ENCODE measurements around the gene ACBD6. TPM values are rescaled to one million over a fixed set of nuclear protein-coding genes. Genes with fewer than 3 reads are reported as not detected.
"Not testable (repeated sequence)": the region's sequence is repeated elsewhere in the genome, so short reads cannot be mapped to it uniquely, and the experiment has no call there.

The ACBD6 gene
- total and polyA plus RNA-seq, 2 experiments from 2014 or later: 36.3 to 45.8 TPM

DNA sequence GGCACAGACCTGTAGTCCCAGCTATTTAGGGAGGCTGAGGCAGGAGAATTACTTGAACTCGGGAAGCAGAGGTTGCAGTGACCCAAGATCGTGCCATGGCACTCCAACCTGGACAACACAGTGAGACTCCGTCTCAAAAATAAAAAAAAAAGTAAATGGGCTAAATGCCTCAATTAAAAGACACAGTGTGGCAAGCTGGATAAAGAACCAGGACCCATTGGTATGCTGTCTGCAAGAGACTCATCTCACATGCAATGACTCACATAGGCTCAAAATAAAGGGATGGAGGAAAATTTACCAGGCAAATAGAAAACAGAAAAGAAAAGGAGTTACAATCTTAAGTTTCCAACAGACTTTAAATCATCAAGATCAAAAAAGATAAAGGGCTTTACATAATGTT is 40.3 kb downstream of the ACBD6 start:
- Histone ChIP-seq H2AFZ (no peak overlapping the region), H3K79me2 (peaks cover 59% of the 10 kb centered on the region), H3K4me2 (no peak overlapping the region), H3K27ac (no peak overlapping the region), H3K4me3 (no peak overlapping the region), H3K27me3 (no peaks in the 10 kb centered on the region), H3K4me1 (ENCODE audit: insufficient read depth) (no peaks in the 10 kb centered on the region), H3K9me3 (ENCODE audit: low read depth) (peaks cover 13% of the 10 kb centered on the region), H3K36me3 (replicated peaks; ENCODE audit: insufficient read depth, low read depth) (no peaks in the 10 kb centered on the region), H4K20me1 (ENCODE audit: insufficient read depth, poor library complexity, severe bottlenecking) (no peaks in the 10 kb centered on the region), H3K9me2 (replicated peaks; ENCODE audit: insufficient read depth) (no peaks in the 10 kb centered on the region)
- 100% methylated on average over 3 of the region's 3 CpGs for WGBS (ENCODE audit: low lambda C conversion rate, missing lambda C conversion rate)
- DNase-seq (ENCODE audit: low spot score): no peak
- TF ChIP-seq EZH2phosphoT487 (IDR thresholded peaks at IDR 0.05; ENCODE audit: low read depth, severe bottlenecking, unreplicated experiment) (no peak), EZH2 (IDR thresholded peaks at IDR 0.05; ENCODE audit: borderline replicate concordance) (no peak)
- TF ChIP-seq, protein P1, sequence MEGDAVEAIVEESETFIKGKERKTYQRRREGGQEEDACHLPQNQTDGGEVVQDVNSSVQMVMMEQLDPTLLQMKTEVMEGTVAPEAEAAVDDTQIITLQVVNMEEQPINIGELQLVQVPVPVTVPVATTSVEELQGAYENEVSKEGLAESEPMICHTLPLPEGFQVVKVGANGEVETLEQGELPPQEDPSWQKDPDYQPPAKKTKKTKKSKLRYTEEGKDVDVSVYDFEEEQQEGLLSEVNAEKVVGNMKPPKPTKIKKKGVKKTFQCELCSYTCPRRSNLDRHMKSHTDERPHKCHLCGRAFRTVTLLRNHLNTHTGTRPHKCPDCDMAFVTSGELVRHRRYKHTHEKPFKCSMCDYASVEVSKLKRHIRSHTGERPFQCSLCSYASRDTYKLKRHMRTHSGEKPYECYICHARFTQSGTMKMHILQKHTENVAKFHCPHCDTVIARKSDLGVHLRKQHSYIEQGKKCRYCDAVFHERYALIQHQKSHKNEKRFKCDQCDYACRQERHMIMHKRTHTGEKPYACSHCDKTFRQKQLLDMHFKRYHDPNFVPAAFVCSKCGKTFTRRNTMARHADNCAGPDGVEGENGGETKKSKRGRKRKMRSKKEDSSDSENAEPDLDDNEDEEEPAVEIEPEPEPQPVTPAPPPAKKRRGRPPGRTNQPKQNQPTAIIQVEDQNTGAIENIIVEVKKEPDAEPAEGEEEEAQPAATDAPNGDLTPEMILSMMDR (IDR thresholded peaks at IDR 0.05; ENCODE audit: poor library complexity): no peak

DNA sequence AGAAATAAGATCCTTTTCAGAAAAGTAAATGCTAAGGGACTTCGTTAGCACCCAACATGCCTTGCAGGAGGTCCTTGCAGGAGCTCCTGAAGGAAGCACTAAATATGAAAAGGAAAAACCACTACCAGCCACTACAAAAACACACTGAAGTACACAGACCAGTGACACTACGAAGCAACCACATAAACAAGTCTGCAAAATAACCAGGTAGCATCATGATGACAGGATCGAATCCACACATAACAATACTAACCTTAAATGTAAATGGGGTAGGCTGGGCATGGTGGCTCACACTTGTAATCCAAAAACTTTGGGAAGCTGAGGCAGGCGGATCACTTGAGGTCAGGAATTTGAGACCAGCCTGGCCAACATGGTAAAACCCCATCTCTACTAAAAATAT is 40.7 kb downstream of the ACBD6 start:
- H3K27me3 ChIP-seq; H3K4me1 ChIP-seq (ENCODE audit: insufficient read depth); DNase-seq (ENCODE audit: low spot score); H3K27ac ChIP-seq; H3K36me3 ChIP-seq (replicated peaks; ENCODE audit: insufficient read depth, low read depth); H3K4me2 ChIP-seq; H3K4me3 ChIP-seq; H4K20me1 ChIP-seq (ENCODE audit: insufficient read depth, poor library complexity, severe bottlenecking); H2AFZ ChIP-seq; H3K9me2 ChIP-seq (replicated peaks; ENCODE audit: insufficient read depth): not testable (repeated sequence)
- WGBS (ENCODE audit: low lambda C conversion rate, missing lambda C conversion rate): over 99% methylated on average over 4 of the region's 4 CpGs
- Histone ChIP-seq H3K9me3 (ENCODE audit: low read depth) (peaks cover 13% of the 10 kb centered on the region), H3K79me2 (peaks cover 59% of the 10 kb centered on the region)

DNA sequence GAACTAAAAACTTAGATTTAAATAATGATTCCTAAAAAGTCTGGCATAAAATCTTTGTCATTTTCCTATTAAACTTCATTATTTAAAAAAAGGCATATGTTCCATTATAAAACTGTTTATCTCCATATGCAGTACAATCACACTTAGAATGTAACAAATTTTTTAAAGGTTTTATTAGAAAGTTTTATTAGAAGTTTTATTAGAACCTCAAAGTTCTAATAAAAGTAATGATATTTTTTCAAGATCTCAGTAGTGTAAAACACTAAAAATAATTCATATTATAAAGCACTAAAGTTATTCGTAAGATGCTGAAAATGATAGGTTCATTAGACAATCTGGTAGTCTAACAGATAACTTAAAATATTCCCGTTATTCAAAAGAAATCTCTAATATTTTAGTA is 43.6 kb downstream of the ACBD6 start:
- H3K27me3 ChIP-seq: no peaks in the 10 kb centered on the region
- no peaks in the 10 kb centered on the region for H3K4me1 ChIP-seq (ENCODE audit: insufficient read depth)
- peaks cover 39% of the 10 kb centered on the region for H3K79me2 ChIP-seq
- H4K20me1 ChIP-seq (ENCODE audit: insufficient read depth, poor library complexity, severe bottlenecking): no peaks in the 10 kb centered on the region
- no peak overlapping the region for H3K27ac ChIP-seq
- H3K36me3 ChIP-seq (replicated peaks; ENCODE audit: insufficient read depth, low read depth): no peaks in the 10 kb centered on the region
- no peak overlapping the region for H3K4me3 ChIP-seq
- H3K4me2 ChIP-seq: no peak overlapping the region
- WGBS (ENCODE audit: low lambda C conversion rate, missing lambda C conversion rate): 91% methylated on average over 2 of the region's 2 CpGs
- H3K9me3 ChIP-seq (ENCODE audit: low read depth): peaks cover 8% of the 10 kb centered on the region
- no peak for TF ChIP-seq EZH2phosphoT487 (IDR thresholded peaks at IDR 0.05; ENCODE audit: low read depth, severe bottlenecking, unreplicated experiment)
- TF ChIP-seq EZH2 (IDR thresholded peaks at IDR 0.05; ENCODE audit: borderline replicate concordance): no peak
- TF ChIP-seq, protein P1 (IDR thresholded peaks at IDR 0.05; ENCODE audit: poor library complexity): no peak
- H2AFZ ChIP-seq: no peak overlapping the region
- DNase-seq (ENCODE audit: low spot score): no peak
- H3K9me2 ChIP-seq (replicated peaks; ENCODE audit: insufficient read depth): no peaks in the 10 kb centered on the region

DNA sequence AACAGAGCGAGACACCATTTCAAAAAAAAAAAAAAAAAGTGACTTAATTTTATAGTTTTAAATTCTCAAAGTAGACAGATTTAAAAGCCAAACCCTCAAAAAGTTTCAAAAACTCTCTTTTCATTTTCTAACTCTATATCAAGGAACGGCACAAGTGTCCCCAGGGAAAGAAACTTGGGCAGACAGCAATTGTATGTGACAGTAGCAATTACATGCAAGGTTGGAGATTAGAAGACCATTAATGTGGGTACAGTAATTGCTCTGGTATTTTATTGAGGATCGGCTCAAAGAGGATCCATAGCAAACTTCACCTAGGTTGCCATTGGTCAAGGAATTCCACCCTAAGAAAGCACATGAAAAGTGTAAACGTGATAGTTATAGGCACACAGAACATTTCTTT is 46.2 kb downstream of the ACBD6 start:
- H3K27me3 ChIP-seq: no peaks in the 10 kb centered on the region
- no peak overlapping the region for H2AFZ ChIP-seq
- WGBS (ENCODE audit: low lambda C conversion rate, missing lambda C conversion rate): 87% methylated on average over 4 of the region's 4 CpGs
- no peak overlapping the region for H3K4me3 ChIP-seq
- H3K4me2 ChIP-seq: no peak overlapping the region
- H3K79me2 ChIP-seq: peaks cover 16% of the 10 kb centered on the region
- H3K9me3 ChIP-seq (ENCODE audit: low read depth): peaks cover 4% of the 10 kb centered on the region
- TF ChIP-seq EZH2 (IDR thresholded peaks at IDR 0.05; ENCODE audit: borderline replicate concordance) (no peak), EZH2phosphoT487 (IDR thresholded peaks at IDR 0.05; ENCODE audit: low read depth, severe bottlenecking, unreplicated experiment) (no peak)
- TF ChIP-seq, protein P1 (IDR thresholded peaks at IDR 0.05; ENCODE audit: poor library complexity): no peak
- H3K9me2 ChIP-seq (replicated peaks; ENCODE audit: insufficient read depth): no peaks in the 10 kb centered on the region
- H3K27ac ChIP-seq: no peak overlapping the region
- H3K36me3 ChIP-seq (replicated peaks; ENCODE audit: insufficient read depth, low read depth): no peaks in the 10 kb centered on the region
- no peak for DNase-seq (ENCODE audit: low spot score)
- H4K20me1 ChIP-seq (ENCODE audit: insufficient read depth, poor library complexity, severe bottlenecking): no peaks in the 10 kb centered on the region
- no peaks in the 10 kb centered on the region for H3K4me1 ChIP-seq (ENCODE audit: insufficient read depth)

Measured in hepatocyte (in vitro differentiated cells).